HL-60 (cell line): ENCODE measurements around the gene RSPH10B2.
"Not testable (repeated sequence)": the region's sequence is repeated elsewhere in the genome, so short reads cannot be mapped to it uniquely, and the experiment has no call there.

Experiments
- GABPA ChIP-seq: IDR thresholded peaks from 2 replicates; pipeline ENCODE4 v1.6.1; 2012; ENCODE audit warnings: low read depth
- POLR2AphosphoS5 ChIP-seq: IDR thresholded peaks from 2 replicates; pipeline ENCODE4 v1.6.1; 2012; ENCODE audit warnings: low read depth
- TF ChIP-seq, protein P1 (sequence below): IDR thresholded peaks from one replicate; pipeline ENCODE4 v1.5.1; 2011; ENCODE audit warnings: low read length, control low read depth, inconsistent platforms; ENCODE audit not compliant: insufficient read depth

- TF ChIP-seq, protein P1, sequence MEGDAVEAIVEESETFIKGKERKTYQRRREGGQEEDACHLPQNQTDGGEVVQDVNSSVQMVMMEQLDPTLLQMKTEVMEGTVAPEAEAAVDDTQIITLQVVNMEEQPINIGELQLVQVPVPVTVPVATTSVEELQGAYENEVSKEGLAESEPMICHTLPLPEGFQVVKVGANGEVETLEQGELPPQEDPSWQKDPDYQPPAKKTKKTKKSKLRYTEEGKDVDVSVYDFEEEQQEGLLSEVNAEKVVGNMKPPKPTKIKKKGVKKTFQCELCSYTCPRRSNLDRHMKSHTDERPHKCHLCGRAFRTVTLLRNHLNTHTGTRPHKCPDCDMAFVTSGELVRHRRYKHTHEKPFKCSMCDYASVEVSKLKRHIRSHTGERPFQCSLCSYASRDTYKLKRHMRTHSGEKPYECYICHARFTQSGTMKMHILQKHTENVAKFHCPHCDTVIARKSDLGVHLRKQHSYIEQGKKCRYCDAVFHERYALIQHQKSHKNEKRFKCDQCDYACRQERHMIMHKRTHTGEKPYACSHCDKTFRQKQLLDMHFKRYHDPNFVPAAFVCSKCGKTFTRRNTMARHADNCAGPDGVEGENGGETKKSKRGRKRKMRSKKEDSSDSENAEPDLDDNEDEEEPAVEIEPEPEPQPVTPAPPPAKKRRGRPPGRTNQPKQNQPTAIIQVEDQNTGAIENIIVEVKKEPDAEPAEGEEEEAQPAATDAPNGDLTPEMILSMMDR: not testable (repeated sequence)
- not testable (repeated sequence) for TF ChIP-seq POLR2AphosphoS5, GABPA
Measured at GRCh38 chr7:6749335-6749734, 4.6 kb upstream of the RSPH10B2 start.
